GM18505 (cell line): ENCODE data around the gene APOE.

Experiments used
- ATAC-seq: cut with Tn5 transposase; IDR thresholded peaks from one replicate; pipeline ENCODE4 v1.9.1; 2021; ENCODE audit not compliant: unreplicated experiment
- POLR2A ChIP-seq: IDR thresholded peaks from 4 replicates; pipeline ENCODE4 v1.6.1; 2011; ENCODE audit warnings: borderline replicate concordance; ENCODE audit not compliant: insufficient read depth, insufficient read length; ENCODE audit errors: extremely low read depth

APOE gene

DNA sequence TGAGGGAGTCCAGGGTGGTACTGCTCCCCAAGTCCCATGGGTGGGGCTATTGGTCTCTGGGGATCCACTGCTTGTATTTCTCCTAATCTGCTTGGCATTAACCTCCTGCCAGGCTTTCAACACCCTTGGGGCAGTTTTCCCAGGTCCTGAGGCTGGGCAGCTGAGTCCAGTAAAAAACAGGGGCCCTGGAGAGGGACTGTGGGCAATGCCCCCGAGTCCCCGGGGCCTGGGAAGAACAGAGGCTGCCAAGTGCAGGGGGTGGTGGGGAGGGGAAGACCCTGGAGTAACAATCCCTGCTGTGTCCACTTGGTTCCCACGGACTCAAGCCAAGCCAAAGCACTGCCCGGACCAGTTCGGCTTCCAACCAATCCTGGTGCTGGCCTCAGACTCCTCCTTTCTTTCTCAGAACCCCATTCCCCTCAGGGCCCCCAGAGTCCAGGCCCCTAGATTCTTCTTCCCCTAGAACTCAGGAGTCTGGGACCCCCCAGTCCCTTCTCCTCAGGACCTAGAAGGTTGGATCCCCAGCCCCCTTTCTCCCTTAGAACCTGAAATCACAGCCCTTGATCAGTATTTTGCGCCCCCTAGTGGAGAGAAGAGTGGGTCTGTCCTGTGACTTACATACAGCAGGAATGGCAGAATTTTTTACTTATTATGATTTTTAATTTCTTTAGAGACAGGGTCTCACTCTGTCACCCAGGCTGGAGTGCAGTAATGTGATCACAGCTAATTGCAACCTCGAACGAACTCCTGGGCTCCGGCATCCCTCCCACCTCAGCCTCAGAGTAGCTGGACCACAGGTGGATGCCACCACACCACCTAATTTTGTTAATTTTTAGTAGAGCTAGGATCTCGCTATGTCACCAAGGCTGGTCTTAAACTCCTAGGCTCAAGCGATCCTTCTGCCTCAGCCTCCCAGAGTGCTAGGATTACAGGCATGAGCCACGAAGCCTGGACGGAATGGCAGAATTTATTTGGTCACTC, 45.9 kb downstream of the APOE start:
- ATAC-seq, result no peak
- no peak for TF ChIP-seq POLR2A

DNA sequence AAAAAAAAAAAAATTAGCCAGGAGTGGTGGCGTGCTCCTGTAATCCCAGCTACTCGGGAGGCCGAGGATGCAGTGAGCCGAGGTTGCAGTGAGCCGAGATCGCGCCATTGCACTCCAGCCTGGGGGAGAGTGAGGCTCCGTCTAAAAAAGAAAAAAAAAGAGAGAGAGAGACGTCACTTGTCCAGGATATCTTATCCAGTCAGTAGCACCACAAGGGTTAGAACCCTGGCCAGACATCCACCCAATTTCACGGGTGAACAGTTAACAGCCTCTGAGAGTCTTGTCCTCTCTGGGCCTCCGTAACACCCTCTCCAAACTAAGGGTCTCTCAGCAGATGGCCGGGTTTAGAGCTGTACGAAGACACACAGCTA, 48.7 kb downstream of the APOE start:
- no peak for TF ChIP-seq POLR2A
- no peak for ATAC-seq

DNA sequence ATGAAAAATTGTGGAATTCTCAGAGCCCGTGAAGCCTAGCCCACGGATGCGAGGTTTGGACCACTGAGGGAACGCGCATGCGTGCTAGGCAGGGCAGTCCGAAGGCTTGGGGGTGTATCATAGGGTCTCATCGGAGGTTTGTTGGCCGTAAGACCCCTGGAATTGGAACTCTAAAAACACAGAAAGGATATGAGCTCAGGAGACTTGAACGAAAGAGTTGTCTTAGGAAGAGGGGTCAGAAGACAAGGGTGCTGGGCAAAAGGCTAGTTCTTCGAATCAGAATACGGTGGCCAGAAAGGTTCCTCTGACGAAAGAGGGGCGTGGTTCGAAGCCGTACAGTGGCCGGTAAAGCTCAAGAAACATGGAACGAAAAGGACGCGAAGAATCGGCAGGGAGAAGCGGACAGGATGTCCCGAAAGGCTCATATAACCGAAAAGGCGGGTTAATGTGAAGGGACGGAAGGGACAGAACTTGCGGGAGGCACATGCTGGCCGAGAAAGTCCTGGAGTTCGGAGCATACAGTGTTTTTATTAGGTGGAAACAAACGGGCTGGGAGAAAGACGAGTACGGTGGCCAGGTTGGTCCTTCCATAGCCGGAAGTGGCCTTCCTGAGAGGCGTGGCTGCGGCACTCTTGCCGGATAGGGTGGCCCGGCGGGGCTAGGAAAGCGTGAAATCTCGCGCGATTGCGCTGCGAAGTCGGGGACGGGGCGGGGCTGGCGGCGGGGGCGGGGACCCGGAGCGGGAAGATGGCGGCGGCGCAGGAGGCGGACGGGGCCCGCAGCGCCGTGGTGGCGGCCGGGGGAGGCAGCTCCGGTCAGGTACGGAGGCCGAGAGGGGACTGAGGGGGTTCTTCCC, 49.3 kb downstream of the APOE start, which contains the start of gene CLPTM1:
Gene CLPTM1, plus strand, starts transcription at position 732 of the 856 bp plus-strand sequence. Its CDS starts 16 bp downstream, at position 748.
- peak; percentile 93 for TF ChIP-seq POLR2A
- ATAC-seq, result peak; percentile 66

DNA sequence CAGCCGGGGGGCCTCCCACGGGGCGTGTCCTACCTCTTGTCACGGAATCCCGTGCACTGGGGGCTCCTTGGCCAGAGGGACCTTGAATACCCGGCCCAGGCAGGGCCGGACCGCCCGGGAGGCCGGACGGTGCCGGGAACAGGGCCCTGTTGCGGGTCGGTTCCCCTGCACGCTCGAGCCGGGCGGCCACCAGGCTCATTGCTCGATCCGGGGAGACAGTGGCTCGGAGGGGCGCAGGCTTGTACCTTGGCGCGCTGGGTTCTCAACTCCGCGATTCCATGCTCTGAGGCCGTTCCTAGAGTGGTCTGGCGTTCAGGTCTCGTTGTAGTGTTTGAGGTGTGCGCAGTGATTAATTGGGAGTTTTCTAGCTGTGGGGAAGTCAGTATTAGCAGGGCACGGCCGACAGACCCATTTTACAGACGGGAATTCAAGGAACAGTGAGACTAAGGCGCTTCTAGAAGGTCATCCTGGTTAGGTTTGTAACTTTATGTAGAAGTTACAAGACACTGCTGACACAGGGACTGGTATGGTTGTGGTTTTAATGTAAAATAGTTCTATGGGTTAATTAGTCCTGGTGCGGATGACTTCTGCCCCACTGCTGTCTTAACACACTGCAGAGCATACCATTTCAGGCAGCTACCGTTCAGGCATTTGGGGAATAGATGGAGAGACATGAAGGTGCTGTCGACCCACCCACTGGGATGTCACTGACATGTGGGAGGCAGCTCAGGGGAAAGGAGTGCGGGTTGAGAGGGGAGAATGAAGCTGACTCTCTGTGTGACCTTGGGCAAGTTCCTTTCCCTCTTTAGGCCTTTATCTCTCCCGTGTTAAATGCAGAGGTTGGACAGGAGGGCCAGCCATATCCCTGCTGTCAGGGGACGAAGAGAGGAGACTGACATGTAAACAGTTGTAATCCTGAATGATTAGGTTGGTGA, 50.2 kb downstream of the APOE start:
- ATAC-seq, result peak; percentile 11
- TF ChIP-seq POLR2A, result no peak

DNA sequence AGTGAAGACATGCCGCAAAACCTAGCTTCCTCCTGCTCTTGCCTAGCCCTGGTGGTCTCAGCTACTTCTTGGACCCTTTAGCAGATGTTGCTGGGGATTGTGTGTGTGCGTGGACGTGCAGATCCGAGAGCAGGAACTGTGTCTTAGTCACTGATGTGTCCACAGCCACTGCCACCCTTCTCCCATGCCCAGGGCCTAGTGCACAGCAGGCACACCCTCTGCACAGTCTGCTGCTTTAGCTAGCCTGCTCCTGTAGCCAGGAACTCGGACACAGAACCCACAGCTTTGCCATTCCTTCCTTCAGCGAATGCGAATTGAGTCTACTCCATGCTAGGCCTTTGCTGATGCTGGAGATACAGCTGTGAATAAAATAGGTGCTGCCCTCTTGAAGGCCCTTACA, 51.9 kb downstream of the APOE start:
- ATAC-seq, result no peak
- no peak for TF ChIP-seq POLR2A

DNA sequence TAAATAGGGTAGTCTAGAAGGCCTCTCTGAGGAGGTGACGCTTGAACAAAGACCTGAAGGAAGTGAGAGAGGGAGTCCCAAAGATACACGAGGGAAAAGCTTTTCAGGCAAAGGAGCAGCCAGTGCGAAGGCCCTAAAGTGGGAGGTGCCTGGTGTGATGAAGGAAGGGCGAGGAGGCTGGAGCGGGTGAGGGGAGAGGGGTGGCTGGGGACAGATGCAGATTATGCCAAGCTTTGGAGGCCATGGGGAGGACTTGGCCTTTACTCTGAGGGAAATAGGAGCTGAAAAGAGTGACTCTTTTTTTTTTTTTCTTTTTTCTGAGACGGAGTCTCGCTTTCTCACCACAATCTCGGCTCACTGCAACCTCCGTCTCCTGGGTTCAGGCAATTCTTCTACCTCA, 52.5 kb downstream of the APOE start:
- no peak for ATAC-seq
- no peak for TF ChIP-seq POLR2A
